HT1080 (cell line): Measurements from ENCODE around the gene ZC3HAV1L. TPM values are rescaled to one million over a fixed set of nuclear protein-coding genes. Genes with fewer than 3 reads are reported as not detected.
"Not testable (repeated sequence)": the region's sequence is repeated elsewhere in the genome, so short reads cannot be mapped to it uniquely, and the experiment has no call there.

Experiments
- DNase-seq: peaks from one replicate; pipeline ENCODE4 v3.0.0-alpha.2; 2015; ENCODE audit warnings: low read depth
- total RNA-seq: library from RNA; depleted of rRNA; stranded (reverse); fragments of >200 nt; shearing (Covaris generic); gene quantifications from 2 replicates; pipeline ENCODE4 v1.2.3, GENCODE V29; 2014

Gene ZC3HAV1L
- total RNA-seq, 1 experiment from 2014 or later, result 2.7 TPM

DNA sequence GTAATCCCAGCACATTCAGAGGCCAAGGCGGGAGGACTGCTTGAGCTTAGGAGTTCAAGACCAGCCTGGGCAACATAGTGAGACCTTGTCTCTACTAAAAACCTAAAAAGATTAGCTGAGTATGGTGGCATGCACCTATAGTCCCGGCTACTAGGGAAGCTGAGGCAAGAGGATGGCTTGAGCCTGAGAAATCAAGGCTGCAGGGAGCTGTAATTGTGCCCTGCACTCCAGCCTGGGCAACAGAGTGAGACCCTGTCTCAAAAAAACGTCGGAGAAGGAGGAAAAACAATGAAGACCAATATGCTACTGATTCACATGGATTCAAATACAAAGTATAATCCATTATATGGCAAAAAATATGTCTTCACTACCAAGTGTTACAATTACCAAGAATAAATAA, 13.6 kb downstream of the ZC3HAV1L start:
- DNase-seq, result no peak

DNA sequence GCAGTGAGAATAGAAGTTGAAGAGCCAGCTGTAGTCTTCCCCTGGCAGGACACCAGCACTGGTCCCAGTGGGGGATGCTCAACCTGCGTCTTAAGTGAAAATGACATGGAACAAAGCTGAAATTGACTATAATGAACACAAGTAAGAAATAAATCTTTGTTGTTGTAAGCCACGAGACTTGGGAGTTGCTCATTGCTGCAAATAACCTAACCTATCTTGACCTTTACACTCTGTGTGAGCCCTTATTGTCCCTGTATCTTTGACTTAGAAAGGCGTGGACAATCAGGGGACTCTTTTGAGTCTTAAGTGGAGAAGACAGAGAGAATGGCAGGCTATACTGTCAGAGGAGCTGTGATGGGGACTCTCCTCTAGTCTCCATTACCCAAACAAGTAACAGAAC, 16.9 kb downstream of the ZC3HAV1L start:
- DNase-seq, result no peak

DNA sequence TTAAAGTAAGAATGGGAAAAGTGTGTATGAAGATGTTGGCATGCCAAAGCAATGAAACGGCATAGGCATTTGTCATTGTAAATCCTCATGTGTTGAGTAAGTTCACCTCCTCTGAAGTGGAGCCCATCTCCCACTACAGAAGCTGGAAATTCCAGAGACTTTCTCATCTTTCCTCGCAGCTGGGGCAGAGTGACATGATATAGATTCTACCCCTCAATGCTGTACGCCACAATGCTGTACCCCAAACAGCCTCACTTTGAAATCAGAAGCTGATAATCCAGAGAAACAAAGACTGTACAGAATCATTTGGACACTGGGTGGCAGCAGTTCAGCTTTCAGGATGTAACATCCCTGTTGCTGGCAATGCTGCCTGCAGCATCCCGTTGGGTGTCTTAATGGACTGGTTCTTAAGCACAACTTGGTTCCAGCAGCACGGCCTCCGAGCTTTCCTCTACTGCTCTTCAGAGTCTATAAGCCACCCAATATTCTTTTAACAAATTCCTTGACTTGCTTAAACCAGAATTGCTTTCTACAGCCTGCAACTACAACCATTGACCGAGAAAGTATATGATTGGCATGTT, 18.8 kb downstream of the ZC3HAV1L start:
- DNase-seq, result peak; percentile 58

DNA sequence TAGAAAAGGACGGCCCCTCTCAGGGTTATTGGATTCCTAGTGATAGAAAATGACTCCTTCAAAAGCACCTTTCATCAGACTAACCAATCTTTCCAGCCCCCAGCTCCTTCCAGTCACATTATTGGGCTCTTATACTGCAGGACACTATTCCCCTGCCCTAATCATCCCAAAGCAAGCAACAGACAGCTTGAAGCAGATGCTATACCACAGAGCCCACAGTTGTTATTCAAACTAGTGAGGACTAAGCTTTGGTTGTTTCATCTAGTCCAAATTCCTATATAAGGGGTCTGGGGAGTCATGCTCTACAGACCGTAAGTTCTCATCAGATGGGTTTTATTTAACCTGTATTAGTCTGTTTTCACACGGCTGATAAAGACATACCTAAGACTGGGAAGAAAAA, 24.5 kb downstream of the ZC3HAV1L start:
- DNase-seq, result no peak

DNA sequence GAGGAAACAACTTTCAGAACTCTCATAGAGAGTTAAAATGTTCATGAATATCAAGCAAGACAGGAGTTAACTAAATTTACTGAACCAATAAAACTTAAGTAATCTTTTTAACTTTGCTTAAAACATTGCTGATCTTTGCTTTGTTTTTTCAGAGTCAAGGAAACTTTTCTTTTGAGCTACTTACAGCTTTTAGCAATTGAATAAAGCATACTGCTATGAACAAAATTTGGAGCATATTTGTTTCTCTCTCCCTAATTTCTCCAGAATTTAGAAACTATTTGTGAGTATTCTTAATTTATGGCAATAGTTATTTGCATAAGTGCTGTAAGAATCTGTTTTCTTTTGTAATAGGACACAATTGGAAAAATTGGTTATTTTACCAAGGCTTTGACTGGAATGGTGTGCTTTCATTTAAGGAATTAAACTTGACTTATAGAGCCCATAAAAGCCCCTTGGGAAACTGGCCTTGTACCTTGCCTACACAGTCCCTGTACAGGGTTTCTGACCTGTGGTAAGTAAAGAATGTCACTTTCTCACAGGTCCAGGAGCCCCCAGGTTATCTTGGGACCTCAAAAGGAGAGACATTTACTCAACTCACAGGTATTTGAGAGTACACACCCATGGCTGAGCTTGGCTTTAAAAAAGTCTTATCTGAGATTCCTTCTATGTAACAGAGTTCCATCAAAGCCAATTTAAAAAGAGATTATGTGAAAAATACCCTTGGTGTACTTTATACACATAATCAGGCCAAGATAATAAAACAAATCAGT, 31.3 kb downstream of the ZC3HAV1L start:
- no peak for DNase-seq

DNA sequence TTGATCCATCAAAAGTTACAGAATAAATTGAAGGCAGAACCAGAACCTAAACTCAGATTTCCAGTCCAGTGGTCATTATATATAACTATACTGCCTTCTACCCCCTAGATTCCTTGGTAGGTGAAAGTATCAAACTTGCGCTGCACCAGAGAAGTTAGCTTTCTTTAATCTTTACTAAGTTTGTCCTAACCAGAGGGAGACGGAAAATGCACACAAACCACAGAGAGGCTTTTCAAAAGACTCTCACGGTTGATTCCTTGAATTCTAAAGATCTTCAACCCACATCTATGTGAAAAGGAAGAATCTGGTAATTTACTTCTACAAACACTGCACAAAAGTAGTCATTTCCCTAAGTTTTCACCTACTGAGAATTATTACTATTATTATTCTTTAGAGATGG, 36.4 kb downstream of the ZC3HAV1L start:
- no peak for DNase-seq

DNA sequence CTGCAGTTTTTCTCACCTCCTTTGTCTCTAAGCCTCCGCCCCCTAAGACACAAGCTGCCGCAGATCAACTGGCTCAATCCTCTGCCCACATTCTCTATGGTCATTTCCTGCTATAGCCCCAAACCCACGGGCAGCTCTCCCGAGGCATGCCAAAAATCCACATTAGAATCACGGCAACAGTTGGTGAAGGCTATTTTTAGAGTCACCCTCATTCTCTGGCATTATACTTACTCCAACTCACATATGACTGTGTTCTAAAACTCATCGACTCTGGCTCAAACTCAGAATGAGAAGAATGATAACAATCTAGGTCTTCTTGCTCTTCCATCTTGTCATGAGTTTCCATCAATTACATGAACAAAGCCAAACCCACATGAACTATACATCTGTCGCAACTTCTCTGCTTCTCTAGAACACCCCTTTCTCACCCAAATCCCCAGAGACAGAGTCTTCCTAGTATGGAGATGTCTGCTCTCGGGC, 43.8 kb downstream of the ZC3HAV1L start:
- peak; percentile 18 for DNase-seq

DNA sequence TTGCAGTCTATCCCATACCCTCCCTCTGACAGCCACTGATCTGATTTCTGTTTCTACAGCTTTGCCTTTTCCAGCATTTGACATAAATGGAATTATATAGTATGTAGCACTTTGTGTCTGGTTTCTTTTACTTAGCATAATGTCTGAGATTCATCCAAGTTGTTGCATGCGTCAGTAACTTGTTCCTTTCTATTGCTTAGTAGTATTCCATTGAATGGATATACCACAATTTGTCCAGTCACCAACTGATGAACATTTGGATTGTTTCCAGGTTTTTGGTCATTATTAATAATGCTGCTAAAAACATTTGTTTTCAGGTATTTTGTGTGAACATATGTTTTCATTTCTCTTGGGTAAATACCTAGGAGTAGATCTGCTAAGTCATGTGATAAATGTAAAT, 48.2 kb downstream of the ZC3HAV1L start:
- DNase-seq, result no peak

DNA sequence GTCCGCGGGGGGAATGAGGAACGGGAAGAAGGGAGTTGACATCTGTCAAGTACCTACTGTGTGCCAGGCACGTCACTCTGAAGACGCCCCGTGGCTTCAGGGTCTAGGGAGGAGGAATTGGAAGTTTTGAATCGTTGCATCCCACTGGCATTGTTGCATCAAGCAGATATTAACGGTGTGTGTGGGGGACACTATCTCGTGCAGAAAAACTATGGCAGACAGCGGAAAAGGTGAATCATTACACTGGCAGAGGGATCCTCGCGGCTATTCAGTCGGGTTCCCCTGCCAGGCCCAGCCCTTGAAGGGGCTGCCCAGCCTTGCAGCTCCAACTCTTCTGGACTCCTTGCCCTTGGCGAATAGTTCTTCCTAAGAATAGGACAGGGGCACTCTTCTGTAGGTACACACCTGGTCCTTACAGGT, 53.6 kb downstream of the ZC3HAV1L start:
- no peak for DNase-seq

DNA sequence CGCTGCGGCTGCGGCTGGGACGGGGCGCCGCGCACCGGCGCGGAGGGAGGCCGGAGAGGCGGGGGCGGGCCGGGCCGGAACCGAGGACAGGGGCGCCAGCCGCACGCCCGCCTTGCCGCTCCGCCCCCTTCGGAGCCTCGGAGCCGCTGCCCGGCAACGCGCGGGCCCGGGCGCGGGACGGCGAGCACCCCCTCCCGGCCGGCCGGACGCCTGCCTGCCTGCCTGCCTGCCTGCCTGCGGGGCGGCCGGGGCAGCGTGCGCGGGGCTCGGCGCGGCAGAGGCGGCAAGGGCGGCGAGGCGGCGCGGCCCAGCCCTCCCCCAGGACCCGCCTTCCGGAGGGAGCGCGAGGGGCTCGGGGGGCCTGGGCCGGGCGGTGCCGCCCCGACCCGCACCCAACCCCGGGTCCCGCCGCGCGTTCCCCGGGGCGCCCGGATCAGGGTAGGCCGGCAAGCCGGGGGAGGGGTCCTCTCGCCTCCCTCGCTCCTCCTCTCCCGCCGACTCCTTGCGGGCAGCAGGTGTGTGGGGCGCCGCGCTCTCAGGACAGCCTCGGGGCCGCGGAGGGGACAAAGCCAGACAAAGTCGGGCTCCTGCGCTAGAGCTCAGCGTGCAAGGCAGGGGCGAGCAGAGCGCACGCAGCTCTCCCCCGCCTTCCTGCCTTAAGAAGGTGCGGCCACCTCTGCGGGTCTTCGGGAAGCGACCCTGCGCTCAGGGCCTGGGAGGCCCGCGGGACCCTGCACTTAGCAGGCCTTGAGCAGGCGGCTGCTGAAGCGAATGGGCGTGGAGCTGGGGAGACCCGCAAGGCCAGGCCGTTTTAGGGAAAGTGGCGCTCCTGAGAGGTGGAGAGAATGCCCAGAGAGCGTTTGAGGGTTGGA, 54.3 kb downstream of the ZC3HAV1L start, which contains the start of gene KIAA1549:
Gene KIAA1549 (minus strand): TSS at position 58 of the 872 bp plus-strand sequence. CDS start 120 bp downstream, outside the sequence.
- peak; percentile 52 for DNase-seq

DNA sequence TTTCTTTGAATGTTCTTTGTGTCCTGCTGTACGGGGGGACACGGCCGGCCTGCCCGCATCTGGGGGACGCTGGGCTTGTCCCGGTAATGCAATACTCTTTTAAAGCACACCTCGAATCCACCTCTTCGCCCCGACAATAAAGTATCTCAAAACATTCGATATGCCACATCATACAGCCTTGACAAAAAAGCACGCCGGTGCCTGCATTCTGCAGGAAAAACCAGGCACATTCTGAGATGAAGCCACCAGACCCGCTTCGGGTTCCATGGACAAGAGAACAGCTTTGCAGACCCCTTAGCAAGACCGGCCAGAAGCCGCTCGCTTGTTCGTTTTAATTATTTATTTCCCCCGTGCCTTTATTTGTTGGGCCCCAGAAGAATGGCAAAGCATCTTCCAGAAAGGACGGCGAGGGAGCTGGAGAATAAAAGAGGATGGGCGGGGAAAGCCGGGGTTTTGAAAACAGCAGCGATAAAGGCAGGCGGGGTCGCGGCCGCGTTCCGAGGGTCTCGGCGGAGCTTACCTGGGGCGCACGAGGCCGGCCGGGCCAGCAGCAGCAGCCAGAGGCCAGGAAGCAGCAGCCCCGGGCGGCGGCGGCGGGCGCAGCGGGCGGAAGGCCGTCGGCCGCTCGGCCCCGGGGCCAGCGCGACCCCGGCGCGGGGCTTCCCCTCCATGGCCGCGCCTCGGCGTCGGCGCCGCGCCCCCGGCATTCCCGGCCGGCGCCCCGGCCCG, 55.1 kb downstream of the ZC3HAV1L start:
- peak; percentile 6 for DNase-seq

DNA sequence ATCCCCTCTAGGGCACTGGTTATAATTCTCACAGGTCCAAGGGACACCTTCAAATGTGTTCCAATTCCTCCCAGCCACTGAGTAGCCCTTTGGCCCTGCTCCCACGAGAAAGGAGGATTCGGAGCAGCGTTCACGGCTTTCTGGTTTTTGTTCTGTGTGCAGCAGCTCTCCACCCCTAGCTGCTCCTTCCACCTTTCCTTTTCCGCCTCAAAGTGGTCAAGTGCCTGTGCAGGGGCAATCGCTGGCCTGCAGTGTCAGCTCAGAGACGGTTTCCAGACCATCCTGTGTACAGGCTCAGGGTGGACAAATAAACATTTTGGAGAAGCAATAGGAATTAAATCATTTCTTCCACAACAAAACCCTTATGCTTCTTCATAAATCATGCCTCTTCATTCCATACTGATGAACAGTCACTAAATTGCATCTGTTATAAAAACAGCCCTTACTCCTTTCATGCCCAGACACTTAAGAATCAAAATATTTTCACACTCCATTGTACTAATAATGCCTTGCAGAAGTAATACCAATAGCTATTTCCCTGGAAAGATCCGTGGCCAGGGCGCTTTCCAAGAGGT, 55.8 kb downstream of the ZC3HAV1L start:
- DNase-seq, result no peak

DNA sequence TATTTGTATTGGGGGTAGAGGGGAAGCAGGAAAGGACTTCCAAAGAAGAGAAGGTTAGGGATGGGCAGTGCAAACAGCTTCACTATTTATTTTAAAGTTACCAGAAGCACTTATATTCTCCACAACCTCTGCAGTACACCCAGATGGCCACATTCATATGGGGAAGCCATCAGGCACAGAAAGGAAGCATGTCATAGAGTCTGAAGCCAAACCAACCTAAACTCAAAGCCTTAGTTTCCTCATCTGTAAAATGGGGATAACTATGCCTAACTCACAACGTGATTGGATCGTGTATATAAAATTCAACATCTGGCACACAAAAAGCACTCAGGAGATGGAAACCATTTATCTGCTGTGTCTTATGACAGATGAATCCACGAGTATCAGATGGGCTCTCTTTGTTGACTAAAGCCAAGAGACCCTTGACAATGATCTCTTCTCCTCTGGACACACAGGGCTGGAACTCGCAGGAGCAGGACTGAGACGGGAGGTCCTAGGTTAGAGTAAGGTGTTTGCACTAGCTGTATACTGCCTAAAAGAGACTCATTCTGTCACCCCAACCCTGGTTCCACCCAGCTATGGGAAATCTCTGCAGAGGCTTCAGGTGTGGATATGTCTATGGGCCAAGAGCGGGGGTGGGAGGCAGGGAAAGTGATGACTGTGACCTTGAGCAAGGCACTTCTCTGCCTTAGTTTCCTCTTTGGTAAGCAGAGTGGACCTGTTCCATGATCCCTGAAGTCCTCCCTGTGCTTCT, 56.4 kb downstream of the ZC3HAV1L start:
- peak; percentile 23 for DNase-seq

DNA sequence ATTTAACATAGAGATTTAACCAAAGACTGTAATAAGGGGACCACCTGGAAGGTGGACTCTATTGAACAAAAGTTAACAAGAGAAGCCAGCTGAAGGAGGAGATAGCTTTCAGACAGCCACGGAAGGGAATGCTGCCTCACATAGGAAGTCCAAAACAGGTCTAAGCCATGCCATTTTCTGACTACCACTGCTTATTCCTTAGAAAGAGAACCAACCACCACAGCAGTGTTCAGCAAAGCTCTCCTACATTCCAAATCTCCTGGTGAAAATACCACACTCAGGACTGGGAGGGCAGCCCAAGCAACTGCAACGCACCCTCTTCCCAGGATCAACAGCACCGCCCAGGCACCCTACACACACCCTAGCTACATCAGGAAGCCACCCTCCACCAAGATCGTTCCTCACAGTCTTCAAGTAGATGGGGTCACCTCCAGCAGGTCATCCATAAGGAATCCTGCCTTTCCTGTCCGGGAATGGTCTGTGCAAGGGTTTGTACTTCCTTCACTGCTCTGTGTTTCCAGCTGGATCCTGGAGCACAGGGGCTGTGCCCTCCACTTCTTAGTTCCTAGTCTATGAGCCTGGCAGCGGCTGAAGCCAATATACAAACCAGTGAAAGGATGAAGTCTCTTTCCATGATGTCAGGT, 57.2 kb downstream of the ZC3HAV1L start:
- DNase-seq, result no peak

DNA sequence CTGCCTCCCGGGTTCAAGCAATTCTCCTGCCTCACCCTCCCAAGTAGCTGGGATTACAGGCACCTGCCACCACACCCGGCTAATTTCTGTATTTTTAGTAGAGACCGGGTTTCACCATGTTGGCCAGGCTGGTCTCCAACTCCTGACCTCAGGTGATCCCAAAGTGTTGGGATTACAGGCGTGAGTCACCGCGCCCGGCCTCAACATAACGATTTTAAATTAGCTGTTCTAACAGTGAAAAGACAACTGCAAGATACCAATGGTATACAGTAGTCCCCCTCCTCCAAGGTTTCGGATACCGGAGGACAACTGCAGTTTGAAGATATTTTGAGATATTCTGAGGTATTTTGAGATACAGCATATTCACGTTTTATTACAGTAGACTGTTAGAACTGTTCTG, 59.7 kb downstream of the ZC3HAV1L start:
- not testable (repeated sequence) for DNase-seq
